ENCODE measurements around the gene CDH9. TPM values are rescaled to one million over a fixed set of nuclear protein-coding genes. Genes with fewer than 3 reads are reported as not detected.
"Not testable (repeated sequence)": the region's sequence is repeated elsewhere in the genome, so short reads cannot be mapped to it uniquely, and the experiment has no call there.

Gene CDH9
- total RNA-seq, 4 donors from 2014 or later: not detected

GRCh38 chr5:26864061-26864460 lies 174.3 kb downstream of the CDH9 start:
- WGBS, 2 donors: 47 to 60% methylated on average over 4 of the region's 4 CpGs

GRCh38 chr5:26856238-26856637 lies 182.1 kb downstream of the CDH9 start:
- intact Hi-C loops (cut with DNase I; ENCODE audit: low total_unique reads): no loop called here
- TF ChIP-seq POLR2A (IDR thresholded peaks at IDR 0.05) (no peak), CTCF (IDR thresholded peaks at IDR 0.05) (no peak)
- no peak overlapping the region for H3K4me3 ChIP-seq (ENCODE audit: low read depth, poor library complexity, severe bottlenecking)
- no peak for DNase-seq (ENCODE audit: low spot score in 2 of 2)

More at GRCh38 chr5:26864061-26864460, 174.3 kb downstream of the CDH9 start:
- intact Hi-C loops (cut with DNase I; ENCODE audit: low total_unique reads): no loop called here
- TF ChIP-seq POLR2A (IDR thresholded peaks at IDR 0.05) (no peak), CTCF (IDR thresholded peaks at IDR 0.05) (no peak)
- no peak overlapping the region for H3K4me3 ChIP-seq (ENCODE audit: low read depth, poor library complexity, severe bottlenecking)
- DNase-seq (ENCODE audit: low spot score in 2 of 2): no peak

- H3K4me3 ChIP-seq (ENCODE audit: low read depth, poor library complexity, severe bottlenecking); intact Hi-C loops (cut with DNase I; ENCODE audit: low total_unique reads); DNase-seq (ENCODE audit: low spot score in 2 of 2): not testable (repeated sequence)
- 83 to 88% methylated on average over 8 of the region's 8 CpGs for WGBS, 2 donors
These were observed 185.9 kb downstream of the CDH9 start for GRCh38 chr5:26852450-26852849.

- no peak for DNase-seq (ENCODE audit: low spot score in 2 of 2)
- TF ChIP-seq CTCF (IDR thresholded peaks at IDR 0.05) (no peak), POLR2A (IDR thresholded peaks at IDR 0.05) (no peak)
- intact Hi-C loops (cut with DNase I; ENCODE audit: low total_unique reads): loop anchor here (5.0 kb wide), 1 partner anchor 630 kb away; no protein-coding TSS in a partner anchor
- 71 to 79% methylated on average over 14 of the region's 14 CpGs for WGBS, 2 donors
- H3K4me3 ChIP-seq (ENCODE audit: low read depth, poor library complexity, severe bottlenecking): no peak overlapping the region
These were observed 191.2 kb downstream of the CDH9 start for GRCh38 chr5:26847041-26847736.

GRCh38 chr5:26843677-26844076 lies 194.7 kb downstream of the CDH9 start:
- H3K4me3 ChIP-seq (ENCODE audit: low read depth, poor library complexity, severe bottlenecking): no peak overlapping the region
- TF ChIP-seq POLR2A (IDR thresholded peaks at IDR 0.05) (no peak), CTCF (IDR thresholded peaks at IDR 0.05) (no peak)
- intact Hi-C loops (cut with DNase I; ENCODE audit: low total_unique reads): no loop called here
- no peak for DNase-seq (ENCODE audit: low spot score in 2 of 2)
- WGBS, 2 donors: 55 to 68% methylated on average over 2 of the region's 2 CpGs

GRCh38 chr5:26833596-26833995 lies 204.8 kb downstream of the CDH9 start:
- no peak for DNase-seq (ENCODE audit: low spot score in 2 of 2)
- TF ChIP-seq POLR2A (IDR thresholded peaks at IDR 0.05) (no peak), CTCF (IDR thresholded peaks at IDR 0.05) (no peak)
- 59 to 77% methylated on average over 3 of the region's 3 CpGs for whole genome bisulfite sequencing, 2 donors
- intact Hi-C loops (cut with DNase I; ENCODE audit: low total_unique reads): no loop called here
- H3K4me3 ChIP-seq (ENCODE audit: low read depth, poor library complexity, severe bottlenecking): no peak overlapping the region
